Activated naive CD4-positive, alpha-beta T cell treated with anti-CD3 and anti-CD28 coated beads, Interleukin-2, amount 50 U/mL, for 24 hours (primary cell): ENCODE results near the gene AP2A2.

Source experiments
- H3K27ac Mint-ChIP-seq: one replicate; pipeline ENCODE4 v1.8.0; 2021; ENCODE audit warnings: mild to moderate bottlenecking, mixed read lengths
- H3K27me3 Mint-ChIP-seq: one replicate; pipeline ENCODE4 v1.8.0; 2021; ENCODE audit warnings: mixed read lengths
- H3K36me3 Mint-ChIP-seq: one replicate; pipeline ENCODE4 v1.8.0; 2021; ENCODE audit warnings: mixed read lengths
- H3K4me1 Mint-ChIP-seq: one replicate; pipeline ENCODE4 v1.8.0; 2021; ENCODE audit warnings: mixed read lengths
- H3K4me3 Mint-ChIP-seq: one replicate; pipeline ENCODE4 v1.8.0; 2021; ENCODE audit warnings: mild to moderate bottlenecking, mixed read lengths
- H3K9me3 Mint-ChIP-seq: one replicate; pipeline ENCODE4 v1.8.0; 2021; ENCODE audit warnings: mixed read lengths

AP2A2 gene

GRCh38 chr11:1024597-1025409, 99.1 kb downstream of the AP2A2 start:
- H3K4me3 Mint-ChIP-seq = no peak overlapping the region
- H3K4me1 Mint-ChIP-seq = no peaks in the 10 kb centered on the region
- no peaks in the 10 kb centered on the region for H3K36me3 Mint-ChIP-seq
- no peaks in the 10 kb centered on the region for H3K27me3 Mint-ChIP-seq
- no peak overlapping the region for H3K27ac Mint-ChIP-seq
- H3K9me3 Mint-ChIP-seq = no peaks in the 10 kb centered on the region

GRCh38 chr11:1025410-1026162, 99.9 kb downstream of the AP2A2 start:
- H3K4me1 Mint-ChIP-seq = no peaks in the 10 kb centered on the region
- H3K27ac Mint-ChIP-seq = no peak overlapping the region
- no peaks in the 10 kb centered on the region for H3K27me3 Mint-ChIP-seq
- H3K4me3 Mint-ChIP-seq = no peak overlapping the region
- H3K9me3 Mint-ChIP-seq = no peaks in the 10 kb centered on the region
- H3K36me3 Mint-ChIP-seq = no peaks in the 10 kb centered on the region

- no peaks in the 10 kb centered on the region for H3K4me1 Mint-ChIP-seq
- H3K27me3 Mint-ChIP-seq = no peaks in the 10 kb centered on the region
- H3K27ac Mint-ChIP-seq = no peak overlapping the region
- H3K36me3 Mint-ChIP-seq = no peaks in the 10 kb centered on the region
- H3K9me3 Mint-ChIP-seq = no peaks in the 10 kb centered on the region
- no peak overlapping the region for H3K4me3 Mint-ChIP-seq
Observed at GRCh38 chr11:1026163-1026450, 100.4 kb downstream of the AP2A2 start.

- H3K9me3 Mint-ChIP-seq = no peaks in the 10 kb centered on the region
- no peak overlapping the region for H3K4me3 Mint-ChIP-seq
- no peaks in the 10 kb centered on the region for H3K27me3 Mint-ChIP-seq
- no peaks in the 10 kb centered on the region for H3K36me3 Mint-ChIP-seq
- H3K27ac Mint-ChIP-seq = no peak overlapping the region
- no peaks in the 10 kb centered on the region for H3K4me1 Mint-ChIP-seq
Observed at GRCh38 chr11:1026641-1027482, 101.2 kb downstream of the AP2A2 start.

GRCh38 chr11:1027483-1028290, 102.0 kb downstream of the AP2A2 start:
- H3K4me1 Mint-ChIP-seq = no peaks in the 10 kb centered on the region
- no peak overlapping the region for H3K4me3 Mint-ChIP-seq
- H3K27me3 Mint-ChIP-seq = no peaks in the 10 kb centered on the region
- no peak overlapping the region for H3K27ac Mint-ChIP-seq
- no peaks in the 10 kb centered on the region for H3K9me3 Mint-ChIP-seq
- no peaks in the 10 kb centered on the region for H3K36me3 Mint-ChIP-seq

GRCh38 chr11:1028291-1028540, 102.5 kb downstream of the AP2A2 start:
- no peak overlapping the region for H3K4me3 Mint-ChIP-seq
- no peak overlapping the region for H3K27ac Mint-ChIP-seq
- no peaks in the 10 kb centered on the region for H3K9me3 Mint-ChIP-seq
- H3K27me3 Mint-ChIP-seq = no peaks in the 10 kb centered on the region
- no peaks in the 10 kb centered on the region for H3K4me1 Mint-ChIP-seq
- no peaks in the 10 kb centered on the region for H3K36me3 Mint-ChIP-seq

- no peaks in the 10 kb centered on the region for H3K27me3 Mint-ChIP-seq
- H3K4me1 Mint-ChIP-seq = no peaks in the 10 kb centered on the region
- H3K36me3 Mint-ChIP-seq = no peaks in the 10 kb centered on the region
- no peak overlapping the region for H3K4me3 Mint-ChIP-seq
- H3K9me3 Mint-ChIP-seq = no peaks in the 10 kb centered on the region
- no peak overlapping the region for H3K27ac Mint-ChIP-seq
Observed at GRCh38 chr11:1028616-1029015, 102.9 kb downstream of the AP2A2 start.

GRCh38 chr11:1029051-1029450, 103.4 kb downstream of the AP2A2 start:
- H3K36me3 Mint-ChIP-seq = no peaks in the 10 kb centered on the region

GRCh38 chr11:1029654-1030053, 104.0 kb downstream of the AP2A2 start:
- no peaks in the 10 kb centered on the region for H3K27me3 Mint-ChIP-seq
- no peaks in the 10 kb centered on the region for H3K36me3 Mint-ChIP-seq
- H3K27ac Mint-ChIP-seq = no peak overlapping the region

More at GRCh38 chr11:1029051-1029450, 103.4 kb downstream of the AP2A2 start:
- Mint-ChIP-seq H3K4me1 (no peaks in the 10 kb centered on the region), H3K27me3 (no peaks in the 10 kb centered on the region), H3K9me3 (no peaks in the 10 kb centered on the region), H3K27ac (no peak overlapping the region), H3K4me3 (no peak overlapping the region)

GRCh38 chr11:1030086-1030485, 104.4 kb downstream of the AP2A2 start:
- no peak overlapping the region for H3K27ac Mint-ChIP-seq
- H3K27me3 Mint-ChIP-seq = no peaks in the 10 kb centered on the region

More at GRCh38 chr11:1029654-1030053, 104.0 kb downstream of the AP2A2 start:
- H3K9me3 Mint-ChIP-seq = no peaks in the 10 kb centered on the region
- no peaks in the 10 kb centered on the region for H3K4me1 Mint-ChIP-seq
- H3K4me3 Mint-ChIP-seq = no peak overlapping the region

GRCh38 chr11:1030556-1030955, 104.9 kb downstream of the AP2A2 start:
- Mint-ChIP-seq H3K27me3 (no peaks in the 10 kb centered on the region), H3K9me3 (no peaks in the 10 kb centered on the region), H3K4me1 (no peaks in the 10 kb centered on the region), H3K27ac (no peak overlapping the region), H3K4me3 (no peak overlapping the region), H3K36me3 (no peaks in the 10 kb centered on the region)

More at GRCh38 chr11:1030086-1030485, 104.4 kb downstream of the AP2A2 start:
- H3K4me1 Mint-ChIP-seq = no peaks in the 10 kb centered on the region
- H3K9me3 Mint-ChIP-seq = no peaks in the 10 kb centered on the region
- no peaks in the 10 kb centered on the region for H3K36me3 Mint-ChIP-seq
- H3K4me3 Mint-ChIP-seq = no peak overlapping the region

GRCh38 chr11:1031121-1031899, 105.6 kb downstream of the AP2A2 start:
- Mint-ChIP-seq H3K36me3 (no peaks in the 10 kb centered on the region), H3K9me3 (no peaks in the 10 kb centered on the region), H3K4me3 (no peak overlapping the region), H3K27me3 (no peaks in the 10 kb centered on the region), H3K27ac (no peak overlapping the region), H3K4me1 (no peaks in the 10 kb centered on the region)

- H3K4me1 Mint-ChIP-seq = no peaks in the 10 kb centered on the region
- no peak overlapping the region for H3K27ac Mint-ChIP-seq
- no peaks in the 10 kb centered on the region for H3K27me3 Mint-ChIP-seq
- no peak overlapping the region for H3K4me3 Mint-ChIP-seq
- no peaks in the 10 kb centered on the region for H3K9me3 Mint-ChIP-seq
- no peaks in the 10 kb centered on the region for H3K36me3 Mint-ChIP-seq
Observed at GRCh38 chr11:1032310-1032891, 106.7 kb downstream of the AP2A2 start.

- H3K36me3 Mint-ChIP-seq = no peaks in the 10 kb centered on the region
- H3K27ac Mint-ChIP-seq = no peak overlapping the region
- H3K4me1 Mint-ChIP-seq = no peaks in the 10 kb centered on the region
- H3K27me3 Mint-ChIP-seq = no peaks in the 10 kb centered on the region
- H3K9me3 Mint-ChIP-seq = no peaks in the 10 kb centered on the region
- no peak overlapping the region for H3K4me3 Mint-ChIP-seq
Observed at GRCh38 chr11:1033016-1033798, 107.5 kb downstream of the AP2A2 start.
